ENCODE measurements around the gene FBLN1.

The FBLN1 gene

GRCh38 chr22:45547731-45548130, 45.0 kb downstream of the FBLN1 start:
- H3K27me3 ChIP-seq: peaks cover 12% of the 10 kb centered on the region
- TF ChIP-seq CTCF (IDR thresholded peaks at IDR 0.05): no peak
- H3K4me1 ChIP-seq (ENCODE audit: control insufficient read depth in 1 of 2, insufficient read depth in 1 of 2, low read depth in 1 of 2, low read length in 1 of 2): no peaks in the 10 kb centered on the region
- no peak overlapping the region for H3K27ac ChIP-seq
- H3K9me3 ChIP-seq: no peaks in the 10 kb centered on the region
- no peak overlapping the region for H3K4me3 ChIP-seq (ENCODE audit: low read depth in 1 of 2, low read length in 1 of 2)
- H3K36me3 ChIP-seq: no peaks in the 10 kb centered on the region

GRCh38 chr22:45548247-45548840, 45.7 kb downstream of the FBLN1 start:
- H3K27ac ChIP-seq: no peak overlapping the region
- TF ChIP-seq CTCF (IDR thresholded peaks at IDR 0.05): no peak
- H3K4me3 ChIP-seq (ENCODE audit: low read depth in 1 of 2, low read length in 1 of 2): no peak overlapping the region
- no peaks in the 10 kb centered on the region for H3K4me1 ChIP-seq (ENCODE audit: control insufficient read depth in 1 of 2, insufficient read depth in 1 of 2, low read depth in 1 of 2, low read length in 1 of 2)
- H3K9me3 ChIP-seq: no peaks in the 10 kb centered on the region
- no peaks in the 10 kb centered on the region for H3K36me3 ChIP-seq
- peaks cover 19% of the 10 kb centered on the region for H3K27me3 ChIP-seq

GRCh38 chr22:45548991-45549761, 46.5 kb downstream of the FBLN1 start:
- no peaks in the 10 kb centered on the region for H3K9me3 ChIP-seq
- TF ChIP-seq CTCF (IDR thresholded peaks at IDR 0.05): no peak
- H3K36me3 ChIP-seq: no peaks in the 10 kb centered on the region
- no peaks in the 10 kb centered on the region for H3K4me1 ChIP-seq (ENCODE audit: control insufficient read depth in 1 of 2, insufficient read depth in 1 of 2, low read depth in 1 of 2, low read length in 1 of 2)
- no peak overlapping the region for H3K27ac ChIP-seq
- H3K4me3 ChIP-seq (ENCODE audit: low read depth in 1 of 2, low read length in 1 of 2): no peak overlapping the region
- H3K27me3 ChIP-seq: peaks cover 27% of the 10 kb centered on the region

- H3K4me3 ChIP-seq (ENCODE audit: low read depth in 1 of 2, low read length in 1 of 2): no peak overlapping the region
- H3K27ac ChIP-seq: no peak overlapping the region
- H3K27me3 ChIP-seq: peaks cover 34% of the 10 kb centered on the region
- no peaks in the 10 kb centered on the region for H3K4me1 ChIP-seq (ENCODE audit: control insufficient read depth in 1 of 2, insufficient read depth in 1 of 2, low read depth in 1 of 2, low read length in 1 of 2)
- H3K9me3 ChIP-seq: no peaks in the 10 kb centered on the region
- no peak for TF ChIP-seq CTCF (IDR thresholded peaks at IDR 0.05)
- H3K36me3 ChIP-seq: no peaks in the 10 kb centered on the region
These were observed 47.2 kb downstream of the FBLN1 start for GRCh38 chr22:45549762-45550378.

GRCh38 chr22:45550416-45550815, 47.7 kb downstream of the FBLN1 start:
- Histone ChIP-seq H3K27me3 (peaks cover 39% of the 10 kb centered on the region), H3K36me3 (no peaks in the 10 kb centered on the region), H3K9me3 (no peaks in the 10 kb centered on the region), H3K27ac (no peak overlapping the region), H3K4me1 (ENCODE audit: control insufficient read depth in 1 of 2, insufficient read depth in 1 of 2, low read depth in 1 of 2, low read length in 1 of 2) (no peaks in the 10 kb centered on the region), H3K4me3 (ENCODE audit: low read depth in 1 of 2, low read length in 1 of 2) (no peak overlapping the region)
- no peak for TF ChIP-seq CTCF (IDR thresholded peaks at IDR 0.05)

All from neutrophil (primary cell).